Activated T-cell treated with anti-CD3 and anti-CD28 coated beads for 48 hours (primary cell): Measurements from ENCODE around the gene TBP.
"Not testable (repeated sequence)": the region's sequence is repeated elsewhere in the genome, so short reads cannot be mapped to it uniquely, and the experiment has no call there.

Experiments used
- DNase-seq: peaks from one replicate; pipeline ENCODE4 v3.0.0-alpha.2; 2020; ENCODE audit warnings: low read depth

Gene TBP

GRCh38 chr6:170609225-170609624, 55.1 kb downstream of the TBP start:
- DNase-seq, result not testable (repeated sequence)

GRCh38 chr6:170612256-170612804, 58.2 kb downstream of the TBP start:
- DNase-seq, result not testable (repeated sequence)

GRCh38 chr6:170616020-170616554, 61.9 kb downstream of the TBP start:
- not testable (repeated sequence) for DNase-seq
